ENCODE measurements around the gene RNF152.

DNA sequence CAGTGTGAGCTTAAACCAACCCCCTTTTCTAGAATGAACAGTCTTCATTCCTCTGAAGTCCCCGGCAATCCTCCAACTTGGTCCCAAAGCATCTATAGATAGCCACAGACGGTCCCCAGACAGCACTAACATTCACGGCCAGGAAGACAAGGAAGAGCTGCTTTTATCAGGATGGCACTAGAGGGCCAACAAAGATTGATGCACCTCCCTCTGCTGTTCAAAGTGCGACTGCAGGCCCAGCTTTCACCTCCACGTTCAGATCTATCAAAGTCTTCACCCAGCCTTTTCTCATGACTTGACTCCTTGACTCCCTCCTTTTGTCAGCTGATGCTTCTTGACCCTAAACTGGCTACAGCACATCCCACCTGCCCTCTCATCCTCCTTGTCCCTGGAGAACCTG is 54.3 kb downstream of the RNF152 start:
- TF ChIP-seq RAD21 (IDR thresholded peaks at IDR 0.05; ENCODE audit: low read length): no peak
- TF ChIP-seq, protein P1, sequence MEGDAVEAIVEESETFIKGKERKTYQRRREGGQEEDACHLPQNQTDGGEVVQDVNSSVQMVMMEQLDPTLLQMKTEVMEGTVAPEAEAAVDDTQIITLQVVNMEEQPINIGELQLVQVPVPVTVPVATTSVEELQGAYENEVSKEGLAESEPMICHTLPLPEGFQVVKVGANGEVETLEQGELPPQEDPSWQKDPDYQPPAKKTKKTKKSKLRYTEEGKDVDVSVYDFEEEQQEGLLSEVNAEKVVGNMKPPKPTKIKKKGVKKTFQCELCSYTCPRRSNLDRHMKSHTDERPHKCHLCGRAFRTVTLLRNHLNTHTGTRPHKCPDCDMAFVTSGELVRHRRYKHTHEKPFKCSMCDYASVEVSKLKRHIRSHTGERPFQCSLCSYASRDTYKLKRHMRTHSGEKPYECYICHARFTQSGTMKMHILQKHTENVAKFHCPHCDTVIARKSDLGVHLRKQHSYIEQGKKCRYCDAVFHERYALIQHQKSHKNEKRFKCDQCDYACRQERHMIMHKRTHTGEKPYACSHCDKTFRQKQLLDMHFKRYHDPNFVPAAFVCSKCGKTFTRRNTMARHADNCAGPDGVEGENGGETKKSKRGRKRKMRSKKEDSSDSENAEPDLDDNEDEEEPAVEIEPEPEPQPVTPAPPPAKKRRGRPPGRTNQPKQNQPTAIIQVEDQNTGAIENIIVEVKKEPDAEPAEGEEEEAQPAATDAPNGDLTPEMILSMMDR (IDR thresholded peaks at IDR 0.05): no peak
